Measurements from ENCODE around the gene YIPF4. TPM values are rescaled to one million over a fixed set of nuclear protein-coding genes. Genes with fewer than 3 reads are reported as not detected.
"Not testable (repeated sequence)": the region's sequence is repeated elsewhere in the genome, so short reads cannot be mapped to it uniquely, and the experiment has no call there.

Gene YIPF4
- total RNA-seq, 1 donor, result 18.5 TPM

GRCh38 chr2:32314886-32315285 lies 37.2 kb downstream of the YIPF4 start:
- TF ChIP-seq CTCF (IDR thresholded peaks at IDR 0.05; ENCODE audit: extremely low read depth, low read depth, low read length), result no peak
- Histone ChIP-seq H4K20me1 (ENCODE audit: insufficient read depth, low read length) (no peaks in the 10 kb centered on the region), H3K27me3 (ENCODE audit: insufficient read depth, low read length) (no peaks in the 10 kb centered on the region), H3K79me2 (ENCODE audit: insufficient read depth, low read length) (no peaks in the 10 kb centered on the region), H3K9me3 (ENCODE audit: low read depth, low read length) (no peaks in the 10 kb centered on the region), H3K36me3 (ENCODE audit: insufficient read depth, low read length) (peaks cover 4% of the 10 kb centered on the region), H3K4me1 (ENCODE audit: insufficient read depth, low read length) (no peaks in the 10 kb centered on the region), H3K4me3 (ENCODE audit: insufficient read depth, low read length) (no peak overlapping the region), H2AFZ (ENCODE audit: low read length) (no peak overlapping the region), H3K4me2 (ENCODE audit: insufficient read depth, low read length) (no peak overlapping the region), H3K27ac (ENCODE audit: low read depth, low read length) (no peak overlapping the region)
- no peak for DNase-seq (ENCODE audit: insufficient read length, low spot score, missing footprints)

- not testable (repeated sequence) for H3K27ac ChIP-seq (ENCODE audit: low read depth, low read length); H3K4me2 ChIP-seq (ENCODE audit: insufficient read depth, low read length); H3K4me3 ChIP-seq (ENCODE audit: insufficient read depth, low read length); H4K20me1 ChIP-seq (ENCODE audit: insufficient read depth, low read length); H3K79me2 ChIP-seq (ENCODE audit: insufficient read depth, low read length); H3K9me3 ChIP-seq (ENCODE audit: low read depth, low read length); H3K27me3 ChIP-seq (ENCODE audit: insufficient read depth, low read length); H3K36me3 ChIP-seq (ENCODE audit: insufficient read depth, low read length); H2AFZ ChIP-seq (ENCODE audit: low read length); DNase-seq (ENCODE audit: insufficient read length, low spot score, missing footprints); H3K4me1 ChIP-seq (ENCODE audit: insufficient read depth, low read length)
Measured at GRCh38 chr2:32328679-32329078, 51.0 kb downstream of the YIPF4 start.

- H3K36me3 ChIP-seq (ENCODE audit: insufficient read depth, low read length); H3K27ac ChIP-seq (ENCODE audit: low read depth, low read length); H3K27me3 ChIP-seq (ENCODE audit: insufficient read depth, low read length); H2AFZ ChIP-seq (ENCODE audit: low read length); H3K4me3 ChIP-seq (ENCODE audit: insufficient read depth, low read length); H4K20me1 ChIP-seq (ENCODE audit: insufficient read depth, low read length); H3K4me2 ChIP-seq (ENCODE audit: insufficient read depth, low read length); H3K4me1 ChIP-seq (ENCODE audit: insufficient read depth, low read length); H3K79me2 ChIP-seq (ENCODE audit: insufficient read depth, low read length); H3K9me3 ChIP-seq (ENCODE audit: low read depth, low read length): not testable (repeated sequence)
- DNase-seq (ENCODE audit: insufficient read length, low spot score, missing footprints), result peak; percentile 13
Measured at GRCh38 chr2:32329180-32329980, 51.7 kb downstream of the YIPF4 start.

- H3K9me3 ChIP-seq (ENCODE audit: low read depth, low read length), result no peaks in the 10 kb centered on the region
- no peaks in the 10 kb centered on the region for H3K36me3 ChIP-seq (ENCODE audit: insufficient read depth, low read length)
- peak; percentile 21 for DNase-seq (ENCODE audit: insufficient read length, low spot score, missing footprints)
Measured at GRCh38 chr2:32330136-32330535, 52.4 kb downstream of the YIPF4 start.

More at GRCh38 chr2:32330136-32330535, 52.4 kb downstream of the YIPF4 start:
- no peaks in the 10 kb centered on the region for H3K27me3 ChIP-seq (ENCODE audit: insufficient read depth, low read length)
- no peak for TF ChIP-seq CTCF (IDR thresholded peaks at IDR 0.05; ENCODE audit: extremely low read depth, low read depth, low read length)
- H3K4me3 ChIP-seq (ENCODE audit: insufficient read depth, low read length), result no peak overlapping the region
- H4K20me1 ChIP-seq (ENCODE audit: insufficient read depth, low read length), result no peaks in the 10 kb centered on the region
- peaks cover 4% of the 10 kb centered on the region for H3K4me1 ChIP-seq (ENCODE audit: insufficient read depth, low read length)
- H3K79me2 ChIP-seq (ENCODE audit: insufficient read depth, low read length), result no peaks in the 10 kb centered on the region
- no peak overlapping the region for H3K27ac ChIP-seq (ENCODE audit: low read depth, low read length)
- H3K4me2 ChIP-seq (ENCODE audit: insufficient read depth, low read length), result no peak overlapping the region
- no peak overlapping the region for H2AFZ ChIP-seq (ENCODE audit: low read length)
